ENCODE data around the gene TCF4. TPM values are rescaled to one million over a fixed set of nuclear protein-coding genes. Genes with fewer than 3 reads are reported as not detected.

TCF4 gene
- total RNA-seq, 1 donor from 2014 or later = 77.3 TPM

DNA sequence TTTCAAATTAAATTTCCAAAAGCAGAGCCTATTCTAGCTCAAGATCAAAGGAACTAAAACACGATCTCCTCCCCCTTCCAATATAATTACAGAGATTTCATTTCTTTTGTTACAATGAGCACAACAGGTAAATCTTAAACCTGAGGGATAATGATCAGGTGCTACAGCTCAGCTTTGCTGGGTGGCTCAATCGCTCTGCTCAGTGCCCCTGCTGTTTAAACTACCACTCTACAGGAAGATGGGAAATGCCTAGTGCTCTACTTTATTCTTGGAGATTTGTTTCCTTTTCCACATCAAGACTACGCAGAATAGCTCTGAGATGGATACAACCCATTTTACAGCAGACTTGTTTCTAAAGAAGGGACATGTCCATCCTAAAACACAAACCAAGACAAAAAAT is 162.3 kb downstream of the TCF4 start:
- Mint-ChIP-seq H3K4me3 (ENCODE audit: unreplicated experiment) (no peak overlapping the region), H3K4me1 (ENCODE audit: unreplicated experiment) (peaks cover 14% of the 10 kb centered on the region), H3K27ac (ENCODE audit: unreplicated experiment) (no peak overlapping the region), H3K9me3 (ENCODE audit: unreplicated experiment) (no peaks in the 10 kb centered on the region), H3K36me3 (ENCODE audit: unreplicated experiment) (peaks cover 2% of the 10 kb centered on the region), H3K27me3 (ENCODE audit: unreplicated experiment) (no peaks in the 10 kb centered on the region)
- no peak for DNase-seq (ENCODE audit: extremely low spot score, unreplicated experiment)
- no peak for TF ChIP-seq CTCF (IDR thresholded peaks at IDR 0.05)

DNA sequence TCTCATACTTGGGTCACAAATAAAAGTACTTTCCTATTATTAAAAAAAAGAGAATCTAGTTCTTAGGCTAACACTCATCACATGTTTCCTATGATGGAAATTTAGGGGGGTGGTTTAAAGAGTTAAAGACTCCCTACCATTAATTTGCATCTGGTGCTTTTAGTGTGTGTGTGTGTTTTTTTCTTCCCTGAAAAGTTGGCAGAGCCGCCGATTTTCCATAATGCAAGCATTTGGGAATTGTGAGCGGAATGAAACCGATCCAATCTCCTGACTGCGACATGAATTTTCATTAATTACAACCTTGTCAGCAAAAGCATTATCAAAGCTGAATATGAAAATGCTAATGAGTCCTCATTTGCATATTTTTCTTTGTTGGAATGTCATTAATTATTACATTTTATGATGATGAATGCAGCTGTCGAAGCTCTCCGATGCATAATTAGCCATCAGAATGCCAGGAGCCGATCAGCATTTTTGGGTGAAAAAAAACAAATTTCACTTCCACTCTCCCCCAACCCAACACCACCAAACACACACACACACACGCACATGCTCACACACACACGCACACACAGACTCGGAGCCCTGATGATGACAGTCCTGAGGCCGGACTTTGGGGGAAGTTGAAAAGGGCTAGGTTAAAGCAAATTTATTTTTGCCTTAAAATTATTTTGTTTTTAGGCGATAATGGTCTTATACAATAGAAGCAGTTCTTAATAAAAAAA is 165.4 kb downstream of the TCF4 start:
- no peak for TF ChIP-seq CTCF (IDR thresholded peaks at IDR 0.05)
- no peaks in the 10 kb centered on the region for H3K27me3 Mint-ChIP-seq (ENCODE audit: unreplicated experiment)
- H3K36me3 Mint-ChIP-seq (ENCODE audit: unreplicated experiment) = peaks cover 2% of the 10 kb centered on the region
- H3K4me1 Mint-ChIP-seq (ENCODE audit: unreplicated experiment) = peaks cover 28% of the 10 kb centered on the region
- no peak overlapping the region for H3K27ac Mint-ChIP-seq (ENCODE audit: unreplicated experiment)
- H3K9me3 Mint-ChIP-seq (ENCODE audit: unreplicated experiment) = no peaks in the 10 kb centered on the region
- no peak overlapping the region for H3K4me3 Mint-ChIP-seq (ENCODE audit: unreplicated experiment)
- DNase-seq (ENCODE audit: extremely low spot score, unreplicated experiment) = no peak

DNA sequence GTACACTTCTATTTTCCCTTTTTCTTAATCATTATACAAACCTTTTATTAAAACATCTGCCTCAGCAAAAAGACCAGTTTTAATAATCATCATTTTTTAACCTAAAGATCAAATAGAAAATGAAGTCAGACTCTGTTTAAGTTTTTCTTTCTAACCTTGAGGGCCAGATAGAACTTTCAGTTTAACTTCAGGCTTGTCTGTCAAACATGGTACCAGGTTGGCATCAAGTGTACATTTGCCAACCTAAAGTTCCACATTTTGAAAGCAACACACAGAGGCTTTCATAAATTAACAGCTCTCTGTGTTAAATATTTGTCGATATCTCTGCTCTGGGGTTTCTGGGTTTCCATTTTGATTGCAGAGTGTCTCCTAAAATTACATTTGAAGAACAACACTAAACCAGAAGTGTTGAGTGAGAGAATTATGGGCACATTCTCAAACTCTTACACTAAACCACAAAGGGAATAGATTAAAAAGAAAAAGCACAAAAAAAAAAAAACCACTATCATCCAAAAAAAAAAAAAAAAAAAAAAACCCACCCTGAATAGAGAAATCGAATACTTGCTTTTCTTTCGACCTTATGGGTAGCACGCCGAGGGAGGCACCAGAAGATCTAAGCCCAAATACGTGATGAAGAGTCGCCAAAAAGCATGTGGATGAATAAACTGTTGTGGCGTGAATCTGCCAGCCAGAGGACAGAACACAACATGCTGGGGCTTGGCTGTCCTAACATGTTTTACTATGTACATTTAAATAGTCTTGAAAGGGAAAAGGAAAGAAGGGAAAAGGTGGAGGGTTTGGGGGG is 166.2 kb downstream of the TCF4 start:
- Mint-ChIP-seq H3K27ac (ENCODE audit: unreplicated experiment) (peak overlapping the region; percentile 80), H3K36me3 (ENCODE audit: unreplicated experiment) (peaks cover 2% of the 10 kb centered on the region), H3K4me1 (ENCODE audit: unreplicated experiment) (peaks cover 30% of the 10 kb centered on the region), H3K9me3 (ENCODE audit: unreplicated experiment) (no peaks in the 10 kb centered on the region), H3K4me3 (ENCODE audit: unreplicated experiment) (peak overlapping the region; percentile 24), H3K27me3 (ENCODE audit: unreplicated experiment) (no peaks in the 10 kb centered on the region)
- no peak for TF ChIP-seq CTCF (IDR thresholded peaks at IDR 0.05)
- DNase-seq (ENCODE audit: extremely low spot score, unreplicated experiment) = no peak

- Mint-ChIP-seq H3K27ac (ENCODE audit: unreplicated experiment) (peak overlapping the region; percentile 80), H3K4me1 (ENCODE audit: unreplicated experiment) (peaks cover 30% of the 10 kb centered on the region), H3K27me3 (ENCODE audit: unreplicated experiment) (no peaks in the 10 kb centered on the region), H3K4me3 (ENCODE audit: unreplicated experiment) (no peak overlapping the region), H3K9me3 (ENCODE audit: unreplicated experiment) (no peaks in the 10 kb centered on the region), H3K36me3 (ENCODE audit: unreplicated experiment) (peaks cover 2% of the 10 kb centered on the region)
- no peak for DNase-seq (ENCODE audit: extremely low spot score, unreplicated experiment)
- no peak for TF ChIP-seq CTCF (IDR thresholded peaks at IDR 0.05)
These were observed 166.7 kb downstream of the TCF4 start for GRCh38 chr18:55421308-55421614.

DNA sequence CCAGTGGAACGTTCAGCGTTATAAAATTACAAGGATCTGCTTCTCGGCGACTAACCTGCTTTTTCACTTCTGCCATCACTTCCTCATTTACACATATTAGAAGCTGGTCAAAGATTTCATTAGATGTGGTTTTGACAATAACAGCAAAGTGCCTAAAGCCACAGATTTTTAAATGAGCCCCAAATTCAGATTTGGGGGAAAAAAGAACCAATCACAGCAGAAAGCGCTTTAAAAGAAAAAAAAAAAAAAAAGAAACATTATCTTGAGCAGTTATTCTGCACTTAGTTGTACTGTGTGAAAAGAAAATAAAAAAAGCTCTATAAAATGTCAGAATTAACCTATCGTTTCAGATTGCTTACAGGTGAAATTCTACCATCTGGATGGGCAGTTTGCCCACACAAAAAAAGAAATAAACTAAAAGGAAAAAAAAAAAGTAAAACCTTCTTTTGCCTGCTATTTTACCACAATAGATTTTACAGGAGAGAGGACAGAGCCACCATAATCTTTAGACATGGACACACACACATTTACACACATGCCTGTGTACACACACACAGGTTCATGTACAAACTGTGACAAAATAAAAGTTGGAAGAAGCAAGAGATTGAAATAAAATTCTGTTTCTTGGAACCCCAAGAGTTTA is 167.2 kb downstream of the TCF4 start:
- no peaks in the 10 kb centered on the region for H3K9me3 Mint-ChIP-seq (ENCODE audit: unreplicated experiment)
- H3K4me3 Mint-ChIP-seq (ENCODE audit: unreplicated experiment) = peak overlapping the region; percentile 0
- peak overlapping the region; percentile 58 for H3K27ac Mint-ChIP-seq (ENCODE audit: unreplicated experiment)
- no peak for TF ChIP-seq CTCF (IDR thresholded peaks at IDR 0.05)
- no peak for DNase-seq (ENCODE audit: extremely low spot score, unreplicated experiment)
- H3K27me3 Mint-ChIP-seq (ENCODE audit: unreplicated experiment) = no peaks in the 10 kb centered on the region
- peaks cover 30% of the 10 kb centered on the region for H3K4me1 Mint-ChIP-seq (ENCODE audit: unreplicated experiment)
- H3K36me3 Mint-ChIP-seq (ENCODE audit: unreplicated experiment) = peaks cover 2% of the 10 kb centered on the region

Measured in osteocyte (in vitro differentiated cells).